GM18520 (cell line): ENCODE results near the gene C10orf62.
"Not testable (repeated sequence)": the region's sequence is repeated elsewhere in the genome, so short reads cannot be mapped to it uniquely, and the experiment has no call there.

Experiments
- ATAC-seq: cut with Tn5 transposase; IDR thresholded peaks from one replicate; pipeline ENCODE4 v1.9.1; 2021; ENCODE audit not compliant: unreplicated experiment

Gene C10orf62

DNA sequence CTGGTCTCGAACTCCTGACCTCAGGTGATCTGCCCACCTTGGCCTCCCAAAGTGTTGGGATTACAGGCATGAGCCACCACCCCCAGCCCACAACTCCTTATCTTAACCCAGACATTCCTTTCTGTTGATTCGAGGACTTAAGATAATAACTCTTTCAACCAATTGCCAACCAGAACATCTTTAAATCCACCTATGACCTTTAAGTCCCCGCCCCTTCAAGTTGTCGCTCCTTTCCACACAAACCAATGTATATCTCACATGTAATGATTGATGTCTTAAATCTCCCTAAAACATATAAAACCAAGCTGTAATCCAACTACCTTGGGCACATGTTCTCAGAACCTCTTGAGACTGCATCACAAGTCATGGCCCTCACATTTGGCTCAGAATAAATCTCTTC is 24.7 kb upstream of the C10orf62 start:
- ATAC-seq: no peak

DNA sequence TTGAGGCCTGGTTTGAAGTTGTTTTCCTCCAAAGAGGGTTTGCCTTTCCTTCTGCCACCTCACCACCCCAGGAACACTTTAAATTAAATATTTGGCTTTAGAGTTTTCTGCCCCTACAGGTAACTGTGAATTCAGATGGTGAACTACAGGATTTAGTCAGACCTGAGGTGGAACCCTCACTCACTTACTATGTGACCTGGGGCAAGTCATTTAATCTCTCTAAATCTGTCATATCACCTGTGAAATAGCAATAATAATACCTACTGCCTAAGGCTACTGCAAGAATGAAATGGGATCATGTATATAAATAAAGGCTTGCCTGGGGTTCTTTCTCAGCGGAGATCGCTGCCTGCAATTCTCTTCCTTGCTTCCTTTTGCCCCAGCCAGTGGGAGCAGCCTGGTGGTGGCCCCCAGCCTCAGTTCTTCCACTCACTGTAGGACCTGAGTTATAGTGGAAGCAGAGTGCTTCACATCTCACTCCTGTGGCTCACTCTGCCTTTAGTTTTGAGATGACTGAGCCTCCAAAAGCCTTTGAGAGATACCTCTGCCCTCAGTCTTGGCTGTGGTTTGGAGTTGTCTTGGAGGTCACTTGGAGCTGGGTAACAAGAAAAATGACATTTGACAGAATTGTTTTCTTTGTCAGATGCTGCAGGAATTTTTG is 23.1 kb upstream of the C10orf62 start:
- no peak for ATAC-seq

- no peak for ATAC-seq
These were observed 21.6 kb upstream of the C10orf62 start for GRCh38 chr10:97567891-97568290.

DNA sequence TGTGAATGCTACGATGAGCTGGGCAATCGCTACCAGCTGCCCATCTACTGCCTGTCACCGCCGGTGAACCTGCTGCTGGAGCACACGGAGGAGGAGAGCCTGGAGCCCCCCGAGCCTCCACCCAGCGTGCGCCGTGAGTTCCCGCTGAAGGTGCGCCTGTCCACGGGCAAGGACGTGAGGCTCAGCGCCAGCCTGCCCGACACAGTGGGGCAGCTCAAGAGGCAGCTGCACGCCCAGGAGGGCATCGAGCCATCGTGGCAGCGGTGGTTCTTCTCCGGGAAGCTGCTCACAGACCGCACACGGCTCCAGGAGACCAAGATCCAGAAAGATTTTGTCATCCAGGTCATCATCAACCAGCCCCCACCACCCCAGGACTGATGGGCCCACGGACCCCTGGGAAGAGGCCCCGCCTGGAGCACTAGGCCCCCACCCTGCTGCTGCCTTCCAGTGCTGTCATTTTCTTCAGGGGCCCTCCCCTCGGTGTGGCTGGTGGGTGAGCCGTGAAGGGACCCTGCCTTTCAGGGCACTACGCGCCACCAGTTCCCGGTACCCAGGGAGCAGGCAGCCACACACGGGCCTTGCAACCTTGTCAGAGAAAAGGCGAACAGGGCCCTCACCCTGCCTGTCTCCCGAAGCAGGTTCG is 19.3 kb upstream of the C10orf62 start:
- ATAC-seq: no peak

- no peak for ATAC-seq
These were observed 18.6 kb upstream of the C10orf62 start for GRCh38 chr10:97570789-97571471.

GRCh38 chr10:97571622-97572021 is 17.9 kb upstream of the C10orf62 start:
- ATAC-seq: no peak

GRCh38 chr10:97572214-97572989 is 17.1 kb upstream of the C10orf62 start, which contains the start of gene ANKRD2:
Gene ANKRD2 (plus strand): TSS chr10:97572779. CDS start chr10:97572789, 10 bp downstream.
- ATAC-seq: no peak

- no peak for ATAC-seq
These were observed 16.5 kb upstream of the C10orf62 start for GRCh38 chr10:97573021-97573420.

DNA sequence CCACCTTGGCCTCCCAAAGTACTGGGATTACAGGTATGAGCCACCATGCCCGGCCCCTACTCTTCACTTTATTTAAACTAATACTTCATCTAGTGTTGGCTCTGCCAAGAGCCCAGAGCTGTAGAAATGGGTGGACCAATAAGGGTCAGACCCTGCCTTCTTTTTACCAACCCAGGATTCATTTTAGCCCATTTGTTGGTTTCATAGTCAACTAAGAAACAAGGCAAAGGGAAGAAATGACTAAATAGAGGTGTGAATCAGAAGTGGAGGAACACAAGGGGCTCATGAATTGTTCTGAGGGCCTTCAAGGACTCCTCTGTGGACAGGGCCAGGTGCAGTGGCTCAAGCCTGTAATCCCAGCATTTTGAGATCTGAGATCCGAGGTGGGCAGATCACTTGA is 15.8 kb upstream of the C10orf62 start:
- ATAC-seq: no peak

DNA sequence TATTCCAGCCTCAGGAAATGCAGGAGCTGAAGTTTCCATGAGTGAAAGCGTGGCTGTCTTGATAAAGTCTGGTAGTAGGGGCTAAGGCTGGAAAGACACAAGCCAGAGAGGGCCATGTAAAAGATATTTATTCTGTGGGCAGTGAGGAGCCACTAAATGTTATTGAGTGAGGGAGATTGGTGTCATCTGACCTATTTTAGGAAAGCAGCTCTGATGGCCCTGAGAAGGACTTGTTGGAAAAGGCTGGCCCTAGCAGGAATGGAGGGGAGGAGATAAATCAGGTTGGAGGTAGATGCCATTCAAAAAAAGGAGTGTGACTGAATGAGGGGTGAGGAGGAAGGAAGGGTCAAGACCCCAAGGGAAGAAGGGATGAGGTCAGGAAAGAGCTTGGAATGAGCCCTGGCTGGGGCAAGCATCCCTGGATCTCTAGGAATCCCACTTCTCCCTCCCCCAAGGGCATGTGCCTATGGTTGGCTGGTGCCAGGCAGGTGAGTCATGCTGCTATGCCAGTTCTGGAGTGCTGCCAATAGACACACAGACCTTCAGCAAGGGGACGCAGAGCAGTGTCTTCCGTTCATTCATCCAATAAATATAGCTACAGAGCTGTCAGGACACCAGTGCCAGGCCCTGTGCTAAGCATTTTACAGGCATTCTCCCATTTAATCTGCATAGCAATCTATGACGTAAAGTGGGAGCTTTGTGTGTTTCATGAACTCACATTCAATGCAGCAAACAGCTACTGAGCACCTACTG is 15.0 kb upstream of the C10orf62 start:
- no peak for ATAC-seq

GRCh38 chr10:97575127-97575668 is 14.3 kb upstream of the C10orf62 start:
- ATAC-seq: no peak

GRCh38 chr10:97576487-97576886 is 13.0 kb upstream of the C10orf62 start:
- not testable (repeated sequence) for ATAC-seq

DNA sequence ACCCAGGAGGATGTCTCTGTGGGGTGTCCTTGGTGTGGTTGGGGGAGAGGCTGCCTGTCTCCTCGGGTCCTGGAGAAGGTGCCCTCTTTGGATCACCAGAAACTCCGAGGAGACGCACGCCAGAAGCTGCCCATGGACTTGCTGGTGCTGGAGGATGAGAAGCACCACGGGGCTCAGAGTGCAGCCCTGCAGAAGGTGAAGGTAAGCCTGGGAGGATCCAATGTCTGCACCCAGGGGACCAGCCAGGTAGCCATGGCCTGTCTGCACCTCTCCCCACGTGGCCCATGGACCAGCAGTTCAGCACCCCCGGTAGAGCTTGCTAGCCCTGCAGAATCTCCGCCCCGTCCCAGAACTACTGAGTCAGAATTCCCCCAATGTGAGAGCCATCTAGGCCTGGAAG is 11.8 kb upstream of the C10orf62 start:
- no peak for ATAC-seq

- no peak for ATAC-seq
These were observed 11.2 kb upstream of the C10orf62 start for GRCh38 chr10:97578171-97578844.

DNA sequence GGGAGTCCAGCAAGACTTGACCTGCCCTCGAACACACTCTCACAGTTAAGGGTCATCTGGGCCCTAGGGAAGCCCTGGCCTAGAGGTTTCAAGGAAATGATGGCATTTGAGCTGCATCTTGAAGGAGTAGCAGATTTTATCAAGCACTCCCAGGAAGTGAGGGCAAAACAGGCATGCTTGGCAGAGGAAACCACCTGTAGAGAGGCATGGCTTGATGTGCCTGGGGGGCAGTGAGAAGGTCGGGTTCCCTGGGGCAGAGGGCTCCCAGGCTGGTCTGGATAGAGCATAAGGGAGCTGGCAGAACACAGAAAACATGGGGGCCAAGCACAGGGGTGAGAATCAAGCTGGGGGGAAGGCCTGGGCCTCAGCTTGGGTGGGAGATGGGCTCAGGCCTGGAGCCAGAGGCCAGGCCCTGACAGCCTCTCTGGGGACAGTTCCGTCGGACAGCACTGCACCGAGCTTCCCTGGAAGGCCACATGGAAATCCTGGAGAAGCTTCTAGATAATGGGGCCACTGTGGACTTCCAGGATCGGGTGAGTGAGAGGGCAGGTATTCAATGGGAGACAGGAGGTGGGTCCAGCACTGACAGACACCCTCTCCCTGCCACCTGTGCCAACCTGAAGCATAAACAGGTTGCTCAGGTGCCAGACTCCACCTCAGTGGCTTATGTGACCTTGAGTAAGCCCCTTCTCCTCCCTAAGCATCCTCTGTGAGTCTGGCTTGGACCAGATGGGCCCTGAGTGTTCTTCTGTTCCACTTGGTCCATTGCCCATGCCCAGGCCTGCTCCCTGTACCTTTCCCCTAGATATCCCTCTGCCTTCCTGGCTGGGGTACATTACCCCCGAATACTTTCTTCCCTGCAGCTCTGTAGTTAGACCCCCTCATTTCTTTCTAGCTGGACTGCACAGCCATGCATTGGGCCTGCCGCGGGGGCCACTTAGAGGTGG is 8.8 kb upstream of the C10orf62 start:
- no peak for ATAC-seq

DNA sequence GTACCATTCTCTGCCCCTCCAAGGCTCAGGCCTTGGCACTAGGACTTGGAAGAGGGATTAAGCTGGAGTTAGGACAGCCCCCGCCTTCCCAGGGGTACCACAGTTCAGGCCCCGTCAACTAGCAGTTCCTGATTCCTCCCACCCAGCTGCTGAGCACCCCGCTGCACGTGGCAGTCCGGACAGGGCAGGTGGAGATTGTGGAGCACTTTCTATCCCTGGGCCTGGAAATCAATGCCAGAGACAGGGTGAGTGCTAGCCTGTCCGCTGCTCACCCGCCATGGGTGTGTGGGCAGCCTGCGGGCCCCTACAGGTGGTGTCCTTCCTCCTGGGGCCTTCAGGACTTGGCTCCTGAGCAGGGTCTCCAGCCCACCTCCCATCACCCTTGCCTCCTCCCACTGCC is 7.4 kb upstream of the C10orf62 start:
- no peak for ATAC-seq

DNA sequence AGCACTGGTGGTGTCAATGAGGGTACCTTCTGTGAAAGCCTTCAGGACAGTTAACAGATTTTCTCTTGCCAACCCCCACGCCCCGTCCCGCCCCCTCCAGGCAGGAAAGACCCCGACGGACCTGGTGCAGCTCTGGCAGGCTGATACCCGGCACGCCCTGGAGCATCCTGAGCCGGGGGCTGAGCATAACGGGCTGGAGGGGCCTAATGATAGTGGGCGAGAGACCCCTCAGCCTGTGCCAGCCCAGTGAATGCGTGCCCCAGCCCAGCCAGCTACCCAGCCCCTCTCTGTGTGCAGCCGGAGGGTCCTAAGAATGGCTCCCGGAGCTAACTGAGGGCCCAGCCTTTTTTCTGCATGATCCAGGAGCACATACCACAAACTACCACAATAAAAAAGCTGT is 6.0 kb upstream of the C10orf62 start:
- no peak for ATAC-seq

DNA sequence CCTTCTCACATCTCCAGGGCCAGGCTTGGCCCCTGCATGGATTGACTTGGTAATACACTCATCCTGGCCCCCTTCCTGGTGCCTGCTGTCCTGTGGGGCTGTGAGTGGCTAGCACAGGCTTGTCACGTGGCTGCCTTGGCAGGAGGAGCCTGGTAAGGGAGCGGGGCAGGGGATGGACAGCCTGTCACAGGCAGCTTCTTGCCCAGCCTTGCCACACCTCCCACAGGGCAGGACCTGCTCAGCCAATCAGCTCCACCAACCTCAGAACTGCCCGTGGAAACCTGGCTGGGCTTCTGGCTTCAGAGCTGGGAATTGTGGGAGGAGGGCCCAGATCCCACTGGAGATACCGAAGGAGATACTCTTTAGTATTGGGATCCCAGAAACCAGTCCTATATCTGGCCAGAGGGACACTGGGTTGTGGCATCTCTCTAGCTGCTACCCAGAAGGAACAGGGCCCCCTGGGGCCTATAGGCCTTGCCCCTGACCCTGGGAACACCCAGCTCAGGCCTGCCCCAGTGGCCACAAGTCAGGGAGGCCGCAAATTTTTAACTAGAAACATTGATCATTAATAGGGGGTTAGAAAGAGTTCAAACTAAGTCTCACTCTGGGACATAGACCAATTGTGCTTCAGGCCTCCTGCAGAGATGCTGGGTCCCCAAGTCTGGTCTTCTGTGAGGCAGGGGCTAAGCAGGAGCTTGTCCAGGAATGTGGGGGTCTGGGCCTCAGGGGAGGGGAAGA is 5.3 kb upstream of the C10orf62 start, which contains the start of gene HOGA1:
HOGA1 (plus strand) TSS at position 330 of the 738 bp plus-strand sequence; CDS start at position 645, 315 bp downstream.
- no peak for ATAC-seq
